HG02588 (cell line): ENCODE data around the gene DGUOK.
"Not testable (repeated sequence)": the region's sequence is repeated elsewhere in the genome, so short reads cannot be mapped to it uniquely, and the experiment has no call there.

Experiments used
- ATAC-seq: cut with Tn5 transposase; IDR thresholded peaks from one replicate; pipeline ENCODE4 v1.9.1; 2021; ENCODE audit warnings: mild to moderate bottlenecking, moderate library complexity; ENCODE audit not compliant: unreplicated experiment

Gene DGUOK

GRCh38 chr2:73926493-73927327 lies at the start of gene DGUOK:
Gene DGUOK (plus strand): TSS chr2:73926880. CDS start chr2:73926911, 31 bp downstream.
- peak; percentile 100 for ATAC-seq

- no peak for ATAC-seq
Observed at GRCh38 chr2:73877071-73877802, 49.4 kb upstream of the DGUOK start.

GRCh38 chr2:73877984-73878383 lies 48.7 kb upstream of the DGUOK start:
- not testable (repeated sequence) for ATAC-seq

- ATAC-seq = no peak
Observed at GRCh38 chr2:73885406-73885805, 41.3 kb upstream of the DGUOK start.

- ATAC-seq = no peak
Observed at GRCh38 chr2:73886357-73886756, 40.3 kb upstream of the DGUOK start.

- ATAC-seq = not testable (repeated sequence)
Observed at GRCh38 chr2:73887596-73888353, 38.9 kb upstream of the DGUOK start.

GRCh38 chr2:73888388-73888787 lies 38.3 kb upstream of the DGUOK start:
- no peak for ATAC-seq

GRCh38 chr2:73889206-73889605 lies 37.5 kb upstream of the DGUOK start:
- ATAC-seq = no peak

GRCh38 chr2:73890301-73891092 lies 36.2 kb upstream of the DGUOK start:
- ATAC-seq = no peak

GRCh38 chr2:73891276-73891901 lies 35.3 kb upstream of the DGUOK start:
- ATAC-seq = no peak

- ATAC-seq = no peak
Observed at GRCh38 chr2:73892631-73893329, 33.9 kb upstream of the DGUOK start, which contains the start of gene ACTG2. Gene ACTG2 (plus strand): TSS chr2:73893008. CDS start chr2:73901312, 8,304 bp downstream.

GRCh38 chr2:73893764-73894474 lies 32.8 kb upstream of the DGUOK start:
- ATAC-seq = no peak

- no peak for ATAC-seq
Observed at GRCh38 chr2:73894475-73894850, 32.2 kb upstream of the DGUOK start.

- no peak for ATAC-seq
Observed at GRCh38 chr2:73894877-73895276, 31.8 kb upstream of the DGUOK start.

GRCh38 chr2:73895473-73895872 lies 31.2 kb upstream of the DGUOK start:
- ATAC-seq = no peak

- ATAC-seq = no peak
Observed at GRCh38 chr2:73896362-73897239, 30.1 kb upstream of the DGUOK start.

- no peak for ATAC-seq
Observed at GRCh38 chr2:73897240-73897583, 29.5 kb upstream of the DGUOK start.

- no peak for ATAC-seq
Observed at GRCh38 chr2:73897934-73898333, 28.7 kb upstream of the DGUOK start.
